Heart right ventricle (tissue), 16 donors: ENCODE results near the gene CLEC4M. TPM values are rescaled to one million over a fixed set of nuclear protein-coding genes. Genes with fewer than 3 reads are reported as not detected.

Experiments
- ATAC-seq, 8 donors: fragments of 200-7000 bp; cut with Tn5 transposase; one replicate each; pipeline ENCODE4 v1.9.1; 2020; ENCODE audit warnings: mild to moderate bottlenecking in 8 of 8, moderate library complexity in 8 of 8, moderate number of reproducible peaks in 1 of 8
- DNase-seq, 2 donors: peaks; one replicate each; pipeline ENCODE4 v3.0.0-alpha.2; 2020
- H3K27ac ChIP-seq, 10 donors: fragments of 200-600 bp; sonication (generic) in 2 of 10; one replicate each; pipeline versions ENCODE4 v1.5.0 to v1.8.0; 2020 to 2022; ENCODE audit warnings: mild to moderate bottlenecking in 3 of 10
- H3K27me3 ChIP-seq, 7 donors: fragments of 200-600 bp; one replicate each; pipeline ENCODE4 v1.8.0; 2021 to 2022; ENCODE audit warnings: mild to moderate bottlenecking in 2 of 7
- H3K36me3 ChIP-seq, 9 donors: fragments of 200-600 bp; sonication (generic) in 1 of 9; one replicate each; pipeline versions ENCODE4 v1.5.0 to v1.8.0; 2020 to 2022; ENCODE audit warnings: mild to moderate bottlenecking in 2 of 9
- H3K4me1 ChIP-seq, 9 donors: fragments of 200-600 bp; sonication (generic) in 1 of 9; one replicate each; pipeline versions ENCODE4 v1.5.0 to v1.8.0; 2020 to 2022; ENCODE audit warnings: mild to moderate bottlenecking in 4 of 9
- H3K4me3 ChIP-seq, 10 donors: fragments of 200-600 bp; sonication (generic) in 2 of 10; one replicate each; pipeline versions ENCODE4 v1.5.0 to v1.8.0; 2020 to 2022; ENCODE audit warnings: mild to moderate bottlenecking in 7 of 10, moderate library complexity in 2 of 10
- H3K9me3 ChIP-seq, 11 donors: fragments of 200-600 bp in 10 of 11; sonication (generic) in 2 of 11; one replicate each; pipeline versions ENCODE4 v1.5.0 to v1.8.0; 2013 to 2022; ENCODE audit warnings: mild to moderate bottlenecking in 2 of 11, control low read depth in 1 of 11, moderate library complexity in 1 of 11
- CTCF ChIP-seq, 9 donors: fragments of 200-600 bp; sonication (generic) in 2 of 9; IDR thresholded peaks; one replicate each; pipeline versions ENCODE4 v1.5.0 to v1.8.0; 2021 to 2022; ENCODE audit warnings: antibody characterized with exemption in 9 of 9, mild to moderate bottlenecking in 5 of 9, moderate library complexity in 1 of 9
- WGBS, 2 donors: extraction: QIAGEN DNeasy Blood & Tissue Kit; methylation state at CpG; one replicate each; pipeline ENCODE4 v1.1.7; 2013; ENCODE audit warnings: inconsistent platforms in 1 of 2; 5-methylcytosine and 5-hydroxymethylcytosine counted together
- intact Hi-C, 10 donors: fragments of 100-400 bp; cut with DNase I; formaldehyde crosslinking; loops; one replicate each; pipeline versions ENCODE4 v1.11.1 to v1.14.2; 2022
- polyA plus RNA-seq, 2 donors: library from polyadenylated mRNA; stranded (reverse); fragments of 200-250 nt; gene quantifications; one replicate each; pipeline ENCODE4 v1.2.3, GENCODE V29; 2013
- total RNA-seq, 10 donors: library from RNA; stranded (reverse); fragmentation: NEBNext Ultra II Directional in 3 of 10; extraction: Animal tissue kit (Norgen Biotek cat#: 25700) in 3 of 10; gene quantifications; one replicate each; pipeline versions ENCODE4 v1.2.1 to v1.2.4, GENCODE V29; 2021 to 2023
- donor health status: Arrhythmogenic right ventricular cardiomyopathy.
- donor health status: ischemic (EF 13 %, LVEDD 7.1; RV severe dilation, severe dysfunction).
- donor health status: healthy with polysubstance abuse.
- donor health status: DM: no; HTN: yes; CAD: no.
- donor health status: DM: no; HTN: no; CAD: no.
- donor health status: ischemic (EF 25% LVEDD 6.9; RV normal size, moderate dysfunction).
- donor health status: ischemic (EF 25% LVEDD 5.7; RV mildly dilated, moderate dysfunction).
- donor health status: healthy.
- donor health status: DM: yes; HTN: yes; CAD: no.
- donor health status: Ischemic cardiomyopathy.
- donor health status: ischemic (EF 35%, LVEDD 5.7; RV mildly dilated, moderate dysfunction).
- donor health status: nonischemic (EF 11% LVEDD 7.7; RV severe dilation, severe dysfunction).
- donor health status: DM: yes; HTN: yes; CAD: no.
- donor health status: PGD.
- donor health status: ischemic (EF 29% LVEDD 5.4; RV normal size, mild dysfunction).
- donor health status: nonischemic (EF 23%, LVEDD 6.1; RV moderate dilation, normal function).

The CLEC4M gene
- total and polyA plus RNA-seq, 12 donors = not detected

GRCh38 chr19:7748171-7748570 is 14.9 kb upstream of the CLEC4M start:
- no peaks in the 10 kb centered on the region for H3K36me3 ChIP-seq
- no peaks in the 10 kb centered on the region for H3K4me1 ChIP-seq
- no peak overlapping the region for H3K4me3 ChIP-seq
- 64 to 69% methylated on average over 2 of the region's 2 CpGs for WGBS, 2 donors
- H3K27me3 ChIP-seq = peaks cover 0 to 39% (median 19%) of the 10 kb centered on the region in 7 donors
- no peak for TF ChIP-seq CTCF (IDR thresholded peaks at IDR 0.05)
- ATAC-seq = no peak
- DNase-seq = no peak
- H3K9me3 ChIP-seq = peaks cover 0 to 4% (median 0%) of the 10 kb centered on the region in 11 donors
- intact Hi-C loops = no loop called here
- no peak overlapping the region for H3K27ac ChIP-seq

- Histone ChIP-seq H3K27me3 (peaks cover 0 to 39% (median 19%) of the 10 kb centered on the region in 7 donors), H3K4me3 (no peak overlapping the region), H3K9me3 (peaks cover 0 to 4% (median 0%) of the 10 kb centered on the region in 11 donors), H3K4me1 (no peaks in the 10 kb centered on the region), H3K36me3 (no peaks in the 10 kb centered on the region), H3K27ac (no peak overlapping the region)
- ATAC-seq = no peak
- no peak for TF ChIP-seq CTCF (IDR thresholded peaks at IDR 0.05)
- no peak for DNase-seq
- intact Hi-C loops = no loop called here
- 23 to 29% methylated on average over 4 of the region's 4 CpGs for WGBS, 2 donors
Observed at GRCh38 chr19:7748756-7749155, 14.3 kb upstream of the CLEC4M start.

GRCh38 chr19:7751157-7751783 is 11.8 kb upstream of the CLEC4M start:
- Histone ChIP-seq H3K27ac (no peak overlapping the region), H3K4me3 (no peak overlapping the region), H3K27me3 (peaks cover 0 to 39% (median 12%) of the 10 kb centered on the region in 7 donors), H3K4me1 (no peaks in the 10 kb centered on the region), H3K36me3 (no peaks in the 10 kb centered on the region), H3K9me3 (peaks cover 0 to 16% (median 8%) of the 10 kb centered on the region in 11 donors)
- intact Hi-C loops = no loop called here
- WGBS, 2 donors = 67 to 70% methylated on average over 12 of the region's 12 CpGs
- no peak for TF ChIP-seq CTCF (IDR thresholded peaks at IDR 0.05)
- DNase-seq = no peak
- no peak for ATAC-seq

GRCh38 chr19:7756258-7756657 is 6.8 kb upstream of the CLEC4M start:
- WGBS, 2 donors = 31 to 40% methylated on average over 4 of the region's 4 CpGs
- Histone ChIP-seq H3K4me3 (no peak overlapping the region), H3K4me1 (no peaks in the 10 kb centered on the region), H3K27me3 (peaks cover 0 to 16% (median 8%) of the 10 kb centered on the region in 7 donors), H3K27ac (no peak overlapping the region), H3K9me3 (peaks cover 0 to 58% (median 29%) of the 10 kb centered on the region in 11 donors), H3K36me3 (no peaks in the 10 kb centered on the region)
- TF ChIP-seq CTCF (IDR thresholded peaks at IDR 0.05) = no peak
- ATAC-seq (no peak), DNase-seq (no peak)
- intact Hi-C loops = no loop called here
